ENCODE results near the gene HIPK1.

DNA sequence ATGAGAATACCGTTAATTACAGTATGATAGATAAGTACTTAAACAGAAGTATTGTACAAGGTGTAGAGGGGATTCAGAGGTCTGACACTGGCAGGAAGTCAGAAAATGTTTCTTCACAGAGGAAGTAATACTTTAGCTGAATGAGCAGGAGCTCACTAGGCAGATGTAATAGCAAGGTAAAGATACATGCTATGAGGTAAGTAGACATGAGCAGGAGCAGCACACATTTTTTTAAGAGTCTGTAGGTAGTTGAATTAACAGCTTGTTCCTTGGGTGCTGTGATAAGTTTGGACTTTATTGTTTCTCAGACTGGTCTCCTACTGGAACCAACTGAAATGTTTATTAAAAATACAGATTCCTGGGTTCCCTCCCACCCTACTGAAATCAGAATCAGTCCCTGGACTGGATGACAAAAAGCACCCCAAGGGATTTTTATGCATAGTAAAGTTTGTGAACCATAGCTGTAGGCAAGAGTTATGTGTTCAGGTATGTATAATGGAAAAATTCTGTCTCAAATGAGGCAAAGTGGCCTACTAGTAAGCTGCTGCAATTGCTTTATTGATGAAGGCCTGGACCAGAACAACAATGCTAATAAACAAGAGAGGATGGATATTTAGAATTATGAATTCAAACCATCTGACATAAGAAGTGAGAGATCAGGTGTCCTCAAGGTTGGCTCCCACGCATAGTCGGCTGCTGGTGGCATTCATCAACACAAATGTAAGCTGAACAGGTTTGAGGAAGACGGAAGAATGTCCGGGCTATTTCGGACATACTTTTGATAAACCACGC, 25.4 kb upstream of the HIPK1 start:
- TF ChIP-seq, protein P1, sequence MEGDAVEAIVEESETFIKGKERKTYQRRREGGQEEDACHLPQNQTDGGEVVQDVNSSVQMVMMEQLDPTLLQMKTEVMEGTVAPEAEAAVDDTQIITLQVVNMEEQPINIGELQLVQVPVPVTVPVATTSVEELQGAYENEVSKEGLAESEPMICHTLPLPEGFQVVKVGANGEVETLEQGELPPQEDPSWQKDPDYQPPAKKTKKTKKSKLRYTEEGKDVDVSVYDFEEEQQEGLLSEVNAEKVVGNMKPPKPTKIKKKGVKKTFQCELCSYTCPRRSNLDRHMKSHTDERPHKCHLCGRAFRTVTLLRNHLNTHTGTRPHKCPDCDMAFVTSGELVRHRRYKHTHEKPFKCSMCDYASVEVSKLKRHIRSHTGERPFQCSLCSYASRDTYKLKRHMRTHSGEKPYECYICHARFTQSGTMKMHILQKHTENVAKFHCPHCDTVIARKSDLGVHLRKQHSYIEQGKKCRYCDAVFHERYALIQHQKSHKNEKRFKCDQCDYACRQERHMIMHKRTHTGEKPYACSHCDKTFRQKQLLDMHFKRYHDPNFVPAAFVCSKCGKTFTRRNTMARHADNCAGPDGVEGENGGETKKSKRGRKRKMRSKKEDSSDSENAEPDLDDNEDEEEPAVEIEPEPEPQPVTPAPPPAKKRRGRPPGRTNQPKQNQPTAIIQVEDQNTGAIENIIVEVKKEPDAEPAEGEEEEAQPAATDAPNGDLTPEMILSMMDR (IDR thresholded peaks at IDR 0.05): no peak
- no peak for TF ChIP-seq POLR2A (IDR thresholded peaks at IDR 0.05)

All from testis (tissue), 2 donors.